ENCODE data around the gene CAVIN2.

CAVIN2 gene, protein sequence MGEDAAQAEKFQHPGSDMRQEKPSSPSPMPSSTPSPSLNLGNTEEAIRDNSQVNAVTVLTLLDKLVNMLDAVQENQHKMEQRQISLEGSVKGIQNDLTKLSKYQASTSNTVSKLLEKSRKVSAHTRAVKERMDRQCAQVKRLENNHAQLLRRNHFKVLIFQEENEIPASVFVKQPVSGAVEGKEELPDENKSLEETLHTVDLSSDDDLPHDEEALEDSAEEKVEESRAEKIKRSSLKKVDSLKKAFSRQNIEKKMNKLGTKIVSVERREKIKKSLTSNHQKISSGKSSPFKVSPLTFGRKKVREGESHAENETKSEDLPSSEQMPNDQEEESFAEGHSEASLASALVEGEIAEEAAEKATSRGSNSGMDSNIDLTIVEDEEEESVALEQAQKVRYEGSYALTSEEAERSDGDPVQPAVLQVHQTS

GRCh38 chr2:191846515-191847476 lies at the start of gene CAVIN2:
TSS of gene CAVIN2 (minus strand) at chr2:191847088. CDS start at chr2:191846925, 163 bp downstream.
- DNase-seq = peak; percentile 84

DNA sequence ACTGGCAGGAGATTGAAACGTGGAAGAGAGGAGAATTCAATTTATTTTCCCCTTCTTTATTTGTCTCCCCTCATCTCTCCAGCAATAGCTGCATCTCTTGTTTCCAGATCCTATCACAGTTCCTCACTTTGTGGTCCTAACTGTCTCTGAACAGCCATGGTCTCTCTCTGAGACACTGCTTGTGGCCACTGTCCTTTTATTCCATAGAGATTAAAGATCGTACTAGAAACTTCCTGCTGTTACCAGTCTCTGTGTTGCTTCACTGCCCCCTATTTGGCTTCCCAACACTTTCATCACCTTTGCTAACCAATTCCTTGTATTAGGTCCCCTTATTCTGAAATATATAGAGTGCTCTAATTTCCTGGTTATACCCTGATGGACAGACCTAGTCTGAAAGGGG lies 48.9 kb upstream of the CAVIN2 start:
- no peak for DNase-seq

DNA sequence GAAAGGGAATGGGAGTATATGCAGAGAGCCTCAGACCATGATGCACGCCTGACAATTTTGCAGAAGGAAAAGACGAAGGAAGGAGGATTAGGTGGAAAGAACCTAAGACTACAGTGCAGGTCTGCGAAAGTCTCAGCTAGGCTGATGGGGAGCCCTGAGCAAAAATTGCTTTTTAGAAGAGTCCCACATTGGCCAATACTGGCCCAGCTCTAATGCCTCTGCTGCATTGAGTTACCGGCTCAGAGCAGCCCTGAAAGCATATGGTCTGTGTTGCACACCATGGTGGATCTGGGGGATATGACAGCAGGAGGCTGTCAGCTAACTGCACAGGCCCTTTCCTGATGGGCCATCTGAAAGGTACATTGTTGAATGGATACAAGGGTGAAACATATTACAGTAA lies 48.3 kb upstream of the CAVIN2 start:
- DNase-seq = no peak

- no peak for DNase-seq
Observed at GRCh38 chr2:191894681-191895147, 47.8 kb upstream of the CAVIN2 start.

DNA sequence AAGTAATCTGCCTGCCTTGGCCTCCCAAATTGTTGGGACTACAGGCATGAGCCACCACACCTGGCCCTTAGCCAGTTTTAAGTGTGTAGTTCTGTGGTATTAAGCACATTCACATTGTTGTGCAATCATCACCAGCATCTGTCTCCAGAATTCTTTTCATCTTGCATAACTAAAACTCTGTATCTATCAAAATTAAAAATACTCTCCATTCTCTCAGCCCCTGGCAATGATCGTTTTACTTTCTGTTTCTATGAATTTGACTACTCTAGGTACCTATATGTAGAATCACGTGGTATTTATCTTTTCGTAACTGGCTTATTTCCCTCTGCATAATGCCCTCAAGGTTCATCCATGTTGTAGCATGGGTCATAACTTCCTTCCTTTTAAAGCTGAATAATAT lies 45.5 kb upstream of the CAVIN2 start:
- DNase-seq = no peak

GRCh38 chr2:191891656-191892055 lies 44.8 kb upstream of the CAVIN2 start:
- DNase-seq = no peak

DNA sequence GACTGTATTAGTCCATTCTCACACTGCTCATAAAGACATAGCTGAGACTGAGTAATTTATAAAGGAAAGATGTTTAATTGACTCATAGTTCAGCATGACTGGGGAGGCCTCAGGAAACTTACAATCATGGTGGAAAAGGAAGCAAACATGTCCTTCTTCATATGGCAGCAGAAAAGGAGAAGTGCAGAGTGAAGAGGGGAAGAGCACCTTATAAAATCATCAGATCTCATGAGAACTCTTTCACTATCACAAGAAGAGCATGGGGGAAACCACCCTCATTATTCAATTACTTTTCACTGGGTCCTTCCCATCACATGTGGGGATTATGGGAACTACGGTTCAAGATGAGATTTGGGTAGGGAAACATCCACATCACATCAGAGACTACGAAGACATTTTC lies 43.0 kb upstream of the CAVIN2 start:
- DNase-seq = no peak

DNA sequence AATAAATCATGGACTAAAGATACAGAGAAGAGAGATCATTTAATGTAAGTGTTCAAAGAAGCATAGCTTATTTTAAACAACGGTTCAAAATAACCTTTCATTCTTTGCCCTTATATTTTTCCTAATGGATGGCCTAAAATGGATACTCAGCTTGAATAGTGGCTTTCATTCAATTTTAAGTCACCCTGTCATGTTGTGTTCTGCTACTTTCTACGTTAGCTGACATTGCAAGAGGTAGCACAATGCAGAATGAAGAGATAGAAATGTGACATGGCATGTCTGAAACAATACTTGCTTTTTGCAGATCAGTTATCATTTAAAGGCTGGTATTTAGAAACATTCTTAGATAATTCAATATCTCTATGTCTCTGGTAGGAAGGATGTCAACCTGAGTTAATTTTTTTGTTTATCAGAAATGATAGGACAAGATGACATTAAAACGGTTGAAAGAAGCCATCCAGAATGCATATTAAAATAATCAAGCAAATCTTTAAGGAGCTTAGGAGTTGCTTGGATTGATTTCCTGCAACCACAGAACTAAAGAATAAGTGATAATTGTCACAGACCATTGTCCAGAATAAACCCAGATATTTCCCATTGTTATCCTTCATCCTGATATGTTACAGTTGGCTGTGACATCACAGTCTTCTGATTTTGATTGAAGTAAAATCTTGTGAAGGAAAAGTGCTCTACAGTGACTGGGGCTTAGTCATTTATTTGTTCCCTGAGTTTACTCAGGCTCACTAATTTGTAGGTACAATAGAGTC lies 41.7 kb upstream of the CAVIN2 start:
- DNase-seq = no peak

DNA sequence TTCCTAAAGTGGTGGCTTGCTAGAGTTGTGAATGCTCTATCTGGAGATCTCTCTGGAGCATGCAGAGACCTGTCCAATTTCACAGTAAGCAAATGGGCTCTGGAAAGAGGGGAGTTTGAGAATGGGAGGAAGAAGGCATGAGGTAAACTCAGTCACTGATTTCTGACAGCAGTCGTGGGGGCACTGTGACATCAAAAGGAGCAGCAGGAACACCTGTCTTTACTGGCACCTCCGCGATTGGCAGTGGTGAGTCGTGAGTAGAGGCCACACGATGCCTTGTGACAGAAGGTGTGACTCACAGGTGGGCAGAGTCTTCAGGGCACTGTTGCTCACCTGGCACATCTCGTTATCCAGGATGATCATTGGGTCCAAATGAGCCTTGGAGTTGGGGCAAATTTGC lies 38.8 kb upstream of the CAVIN2 start:
- no peak for DNase-seq

DNA sequence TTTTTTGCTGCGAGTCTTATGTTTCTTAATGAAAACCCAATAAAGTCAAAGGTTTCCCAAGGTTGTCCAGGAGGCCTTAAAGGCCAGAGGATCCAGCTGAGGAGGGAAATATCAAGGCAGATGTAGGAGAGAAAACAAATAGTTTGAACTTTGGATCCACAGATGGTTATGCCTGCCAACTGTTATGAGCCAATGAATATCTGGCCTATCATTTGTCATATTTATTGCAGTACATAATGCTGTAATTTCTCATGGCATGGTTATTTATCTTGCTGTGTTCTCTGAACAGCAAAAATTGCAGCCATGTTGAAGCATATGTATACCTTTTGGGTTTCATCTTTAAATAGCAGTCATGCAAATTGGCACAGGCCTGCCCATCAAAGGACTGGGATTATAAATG lies 38.2 kb upstream of the CAVIN2 start:
- DNase-seq = no peak

GRCh38 chr2:191881982-191882816 lies 35.3 kb upstream of the CAVIN2 start:
- no peak for DNase-seq

- DNase-seq = no peak
Observed at GRCh38 chr2:191878548-191879279, 31.8 kb upstream of the CAVIN2 start.

GRCh38 chr2:191877875-191878274 lies 31.0 kb upstream of the CAVIN2 start:
- no peak for DNase-seq

- DNase-seq = no peak
Observed at GRCh38 chr2:191875859-191876258, 29.0 kb upstream of the CAVIN2 start.

DNA sequence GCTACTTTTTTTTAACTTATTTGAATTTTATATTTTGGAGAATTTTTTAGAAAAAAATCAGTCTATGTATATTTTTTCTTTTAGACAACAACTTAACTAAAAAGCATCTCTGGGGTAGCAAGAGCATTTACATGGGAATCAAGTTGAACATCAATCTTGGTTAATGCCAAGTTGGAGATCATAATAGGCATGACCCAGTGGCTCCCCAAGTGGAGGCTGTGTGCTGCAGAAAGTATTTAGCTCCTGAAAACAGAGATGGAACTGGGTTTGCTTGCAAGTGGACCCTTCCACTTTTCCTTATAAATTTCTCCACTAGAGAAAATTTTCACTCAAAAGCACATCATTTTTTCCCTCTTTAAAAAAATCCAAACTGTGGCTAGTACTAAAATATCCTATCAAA lies 23.9 kb upstream of the CAVIN2 start:
- DNase-seq = no peak

GRCh38 chr2:191869781-191870180 lies 22.9 kb upstream of the CAVIN2 start:
- no peak for DNase-seq

DNA sequence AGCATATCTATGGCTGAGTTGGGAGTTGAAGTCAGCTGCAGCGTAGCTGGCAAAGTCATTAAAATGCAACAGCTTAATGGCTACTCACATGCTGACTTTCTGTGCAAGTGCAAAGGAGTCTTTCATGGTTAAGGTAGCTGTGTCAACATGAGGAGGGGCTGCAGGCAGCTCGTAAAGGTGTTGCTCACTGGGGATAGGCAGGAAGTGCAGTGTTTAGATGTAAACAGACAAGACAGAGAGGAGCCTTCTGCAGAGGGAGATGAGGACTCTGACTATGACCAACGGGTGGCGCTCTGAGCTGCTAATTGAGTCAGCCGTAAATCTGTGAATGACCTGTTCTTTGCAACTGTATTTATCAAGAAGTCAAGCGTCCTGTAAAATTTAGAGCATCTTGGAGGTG lies 22.3 kb upstream of the CAVIN2 start:
- no peak for DNase-seq

GRCh38 chr2:191867507-191867847 lies 20.6 kb upstream of the CAVIN2 start:
- DNase-seq = no peak

- peak; percentile 70 for DNase-seq
Observed at GRCh38 chr2:191866675-191867506, 20.0 kb upstream of the CAVIN2 start.

DNA sequence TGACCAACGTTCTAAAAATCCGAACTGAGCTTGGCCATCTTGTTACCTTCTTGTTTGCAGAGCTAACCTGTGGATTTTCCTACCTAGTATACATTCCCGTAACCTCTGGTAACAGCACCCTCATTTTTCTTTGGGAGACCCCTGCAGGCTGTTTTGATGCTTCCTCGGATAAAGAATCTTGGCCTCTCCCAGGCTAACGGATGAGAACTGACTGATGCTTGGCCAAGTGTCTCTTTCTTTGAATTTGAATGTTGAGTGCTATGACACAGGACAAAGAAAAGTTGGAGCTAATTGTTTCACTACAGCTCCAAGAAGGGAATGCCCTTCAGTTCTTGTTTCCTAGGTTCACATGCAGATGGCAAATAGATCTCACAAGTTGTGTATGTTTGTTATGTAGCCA lies 19.3 kb upstream of the CAVIN2 start:
- no peak for DNase-seq

Data from eye (tissue), 1 donor.